B cell (primary cell): ENCODE measurements around the gene CHST15. TPM values are rescaled to one million over a fixed set of nuclear protein-coding genes. Genes with fewer than 3 reads are reported as not detected.

Experiments
- ATAC-seq: fragments of 200-7000 bp; cut with Tn5 transposase; one replicate; pipeline ENCODE4 v1.10.0; 2021; ENCODE audit warnings: low read depth, mild to moderate bottlenecking, moderate number of reproducible peaks, moderate library complexity
- CTCF ChIA-PET: fragments of 350-600 bp; sonication (Branson Sonifier 250); formaldehyde crosslinking; loops from one replicate; lab custom pipeline; 2021; ENCODE audit warnings: antibody characterized with exemption, inconsistent platforms; lab: Charles Lee
- POLR2A ChIA-PET: fragments of 350-600 bp; sonication (Branson Sonifier 250); formaldehyde crosslinking; loops from one replicate; lab custom pipeline; 2021; ENCODE audit warnings: antibody characterized with exemption; lab: Charles Lee
- DNase-seq: peaks from one replicate; pipeline ENCODE4 v3.0.0; 2013
- H2AFZ ChIP-seq: 2 replicates; pipeline ENCODE4 v1.6.1; 2012; ENCODE audit warnings: mild to moderate bottlenecking, low read depth, low read length; ENCODE audit not compliant: insufficient read depth, poor library complexity, severe bottlenecking
- H3K27ac ChIP-seq, 2 donors: 1 replicate in 1 of 2; 2 replicates in 1 of 2; pipeline ENCODE4 v1.5.1; 2012 to 2013; ENCODE audit warnings: low read length in 2 of 2, mild to moderate bottlenecking in 2 of 2, moderate library complexity in 1 of 2
- H3K27me3 ChIP-seq, 4 experiments: fragments of 200-600 bp in 1 of 4; sonication (generic) in 1 of 4; replicated peaks in 1 of 4; 1 replicate in 2 of 4; 2 replicates in 2 of 4; pipeline versions ENCODE4 v1.6.1 to v1.7.0; 2013 to 2016; ENCODE audit warnings: low read length in 3 of 4, mild to moderate bottlenecking in 2 of 4, mixed read lengths in 1 of 4, moderate library complexity in 1 of 4; ENCODE audit not compliant: insufficient read depth in 4 of 4, control insufficient read depth in 3 of 4; ENCODE audit errors: control extremely low read depth in 1 of 4
- H3K36me3 ChIP-seq, 2 experiments: replicated peaks in 1 of 2; 1 replicate in 1 of 2; 2 replicates in 1 of 2; pipeline versions ENCODE4 v1.6.1 to v1.7.1; 2013; ENCODE audit warnings: low read length in 1 of 2; ENCODE audit not compliant: insufficient read depth in 2 of 2, control insufficient read depth in 1 of 2; ENCODE audit errors: control extremely low read depth in 1 of 2, extremely low read depth in 1 of 2
- H3K4me1 ChIP-seq, 2 donors: fragments of 200-600 bp in 1 of 2; sonication (generic) in 1 of 2; 1 replicate in 1 of 2; 2 replicates in 1 of 2; pipeline versions ENCODE4 v1.5.1 to v1.6.1; 2013 to 2017; ENCODE audit warnings: low read length in 2 of 2; ENCODE audit not compliant: control insufficient read depth in 2 of 2, insufficient read depth in 2 of 2
- H3K4me2 ChIP-seq: replicated peaks from 2 replicates; pipeline ENCODE3; 2012; ENCODE audit warnings: mild to moderate bottlenecking, low read depth, low read length; ENCODE audit not compliant: poor library complexity, severe bottlenecking
- H3K4me3 ChIP-seq, 5 experiments: fragments of 200-600 bp in 1 of 5; sonication (generic) in 1 of 5; 1 replicate in 3 of 5; 2 replicates in 2 of 5; pipeline versions ENCODE4 v1.5.1 to v1.7.0; 2011 to 2016; ENCODE audit warnings: low read length in 4 of 5, mild to moderate bottlenecking in 4 of 5, low read depth in 2 of 5, control low read depth in 1 of 5, moderate library complexity in 1 of 5; ENCODE audit not compliant: insufficient read depth in 1 of 5; ENCODE audit errors: control extremely low read depth in 1 of 5, extremely low read depth in 1 of 5
- H3K79me2 ChIP-seq: fragments of 200-600 bp; sonication (generic); one replicate; pipeline ENCODE4 v1.6.0; 2016; ENCODE audit warnings: low read length; ENCODE audit not compliant: control insufficient read depth, insufficient read depth
- H3K9ac ChIP-seq: fragments of 200-600 bp; sonication (generic); 2 replicates; pipeline ENCODE4 v1.6.1; 2017; ENCODE audit warnings: mild to moderate bottlenecking, low read length, moderate library complexity
- H3K9me3 ChIP-seq, 3 donors: one replicate each; pipeline versions ENCODE4 v1.6.1 to v1.7.1; 2013; ENCODE audit warnings: low read length in 2 of 3; ENCODE audit not compliant: control insufficient read depth in 2 of 3, insufficient read depth in 1 of 3; ENCODE audit errors: control extremely low read depth in 1 of 3
- H4K20me1 ChIP-seq: 2 replicates; pipeline ENCODE4 v1.6.0; 2012; ENCODE audit warnings: mild to moderate bottlenecking, low read length; ENCODE audit not compliant: insufficient read depth, control insufficient read depth, poor library complexity, severe bottlenecking
- H3K27ac Mint-ChIP-seq: one replicate; pipeline ENCODE4 v1.8.0; 2021; ENCODE audit warnings: mixed read lengths
- H3K27me3 Mint-ChIP-seq: one replicate; pipeline ENCODE4 v1.8.0; 2021; ENCODE audit warnings: mixed read lengths
- H3K4me1 Mint-ChIP-seq: one replicate; pipeline ENCODE4 v1.8.0; 2021; ENCODE audit warnings: mixed read lengths
- H3K4me3 Mint-ChIP-seq: one replicate; pipeline ENCODE4 v1.8.0; 2021; ENCODE audit warnings: mixed read lengths
- H3K9me3 Mint-ChIP-seq: one replicate; pipeline ENCODE4 v1.8.0; 2022; ENCODE audit warnings: mixed read lengths; ENCODE audit not compliant: insufficient read depth
- EZH2 ChIP-seq: IDR thresholded peaks from 2 replicates; pipeline ENCODE4 v1.6.1; 2012; ENCODE audit warnings: borderline replicate concordance, low read depth, mild to moderate bottlenecking, moderate library complexity, low read length; ENCODE audit not compliant: insufficient read depth, poor library complexity, severe bottlenecking
- WGBS: methylation state at CpG from one replicate; pipeline ENCODE4 v1.1.5; 2013; ENCODE audit warnings: missing lambda C conversion rate; ENCODE audit not compliant: insufficient coverage; 5-methylcytosine and 5-hydroxymethylcytosine counted together
- intact Hi-C: fragments of 100-400 bp; cut with micrococcal nuclease; formaldehyde crosslinking; loops from one replicate; pipeline ENCODE4 v1.10.0; 2022
- polyA plus RNA-seq: library from polyadenylated mRNA; depleted of rRNA; stranded (reverse); fragments of >200 nt; gene quantifications from 2 replicates; pipeline ENCODE4 v1.2.3, GENCODE V29; 2012
- total RNA-seq, 2 donors: library from RNA; stranded (reverse); fragments of 120-200 nt in 1 of 2; gene quantifications; 1 replicate in 1 of 2; 2 replicates in 1 of 2; pipeline versions ENCODE4 v1.2.3 to v1.2.4, GENCODE V29; 2013 to 2022
- TF ChIP-seq, protein P1 (sequence below): fragments of 200-600 bp; IDR thresholded peaks from one replicate; pipeline ENCODE4 v1.8.0; 2022; ENCODE audit warnings: antibody characterized with exemption, mild to moderate bottlenecking

The CHST15 gene
- total and polyA plus RNA-seq, 2 donors (not counting 1 experiment from before 2014, with no cell fraction given): 17.9 to 75.4 TPM

- Mint-ChIP-seq H3K27ac (peak overlapping the region; percentile 50), H3K9me3 (no peaks in the 10 kb centered on the region), H3K4me3 (no peak overlapping the region), H3K4me1 (peaks cover 29% of the 10 kb centered on the region), H3K27me3 (no peaks in the 10 kb centered on the region)
- no peak overlapping the region for H3K9ac ChIP-seq
- no peaks in the 10 kb centered on the region for H3K9me3 ChIP-seq
- ChIA-PET CTCF (interaction anchor here (1.8 kb wide), 1 partner anchor 11 kb away, joined by 4 read pairs; no protein-coding TSS in a partner anchor), POLR2A (interaction anchor here (1.6 kb wide), 1 partner anchor 10 kb away, joined by 3 read pairs; no protein-coding TSS in a partner anchor)
- no peak overlapping the region for H3K4me3 ChIP-seq
- H3K27ac ChIP-seq: no peak overlapping the region
- no peaks in the 10 kb centered on the region for H4K20me1 ChIP-seq
- peaks cover 40 to 54% of the 10 kb centered on the region in 2 donors for H3K4me1 ChIP-seq
- no peak for DNase-seq
- peak overlapping the region; percentile 59 for H2AFZ ChIP-seq
- no peaks in the 10 kb centered on the region for H3K36me3 ChIP-seq
- 51% methylated on average over 12 of the region's 12 CpGs for WGBS
- H3K27me3 ChIP-seq: no peaks in the 10 kb centered on the region
- no peaks in the 10 kb centered on the region for H3K79me2 ChIP-seq
- TF ChIP-seq EZH2: no peak
- TF ChIP-seq, protein P1, sequence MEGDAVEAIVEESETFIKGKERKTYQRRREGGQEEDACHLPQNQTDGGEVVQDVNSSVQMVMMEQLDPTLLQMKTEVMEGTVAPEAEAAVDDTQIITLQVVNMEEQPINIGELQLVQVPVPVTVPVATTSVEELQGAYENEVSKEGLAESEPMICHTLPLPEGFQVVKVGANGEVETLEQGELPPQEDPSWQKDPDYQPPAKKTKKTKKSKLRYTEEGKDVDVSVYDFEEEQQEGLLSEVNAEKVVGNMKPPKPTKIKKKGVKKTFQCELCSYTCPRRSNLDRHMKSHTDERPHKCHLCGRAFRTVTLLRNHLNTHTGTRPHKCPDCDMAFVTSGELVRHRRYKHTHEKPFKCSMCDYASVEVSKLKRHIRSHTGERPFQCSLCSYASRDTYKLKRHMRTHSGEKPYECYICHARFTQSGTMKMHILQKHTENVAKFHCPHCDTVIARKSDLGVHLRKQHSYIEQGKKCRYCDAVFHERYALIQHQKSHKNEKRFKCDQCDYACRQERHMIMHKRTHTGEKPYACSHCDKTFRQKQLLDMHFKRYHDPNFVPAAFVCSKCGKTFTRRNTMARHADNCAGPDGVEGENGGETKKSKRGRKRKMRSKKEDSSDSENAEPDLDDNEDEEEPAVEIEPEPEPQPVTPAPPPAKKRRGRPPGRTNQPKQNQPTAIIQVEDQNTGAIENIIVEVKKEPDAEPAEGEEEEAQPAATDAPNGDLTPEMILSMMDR: no peak
- intact Hi-C loops: no loop called here
- ATAC-seq: no peak
- H3K4me2 ChIP-seq: peak overlapping the region; percentile 41
Measured at GRCh38 chr10:124116771-124117510, 23.5 kb upstream of the CHST15 start.

- Mint-ChIP-seq H3K4me1 (peaks cover 48% of the 10 kb centered on the region), H3K27ac (no peak overlapping the region), H3K4me3 (no peak overlapping the region), H3K27me3 (no peaks in the 10 kb centered on the region), H3K9me3 (peaks cover 3% of the 10 kb centered on the region)
- Histone ChIP-seq H3K27me3 (no peaks in the 10 kb centered on the region), H3K9me3 (no peaks in the 10 kb centered on the region), H3K4me2 (no peak overlapping the region), H3K9ac (no peak overlapping the region), H3K4me3 (no peak overlapping the region), H3K36me3 (no peaks in the 10 kb centered on the region), H3K4me1 (peaks cover 42 to 55% of the 10 kb centered on the region in 2 donors), H3K79me2 (no peaks in the 10 kb centered on the region), H4K20me1 (no peaks in the 10 kb centered on the region), H3K27ac (no peak overlapping the region), H2AFZ (no peak overlapping the region)
- ChIA-PET CTCF (no interaction called here), POLR2A (no interaction called here)
- WGBS: 96% methylated on average over 4 of the region's 4 CpGs
- intact Hi-C loops: no loop called here
- no peak for DNase-seq
- no peak for TF ChIP-seq EZH2
- no peak for ATAC-seq
Measured at GRCh38 chr10:124114696-124115095, 21.3 kb upstream of the CHST15 start.
